ENCODE data around the gene MED26.

MED26 gene

DNA sequence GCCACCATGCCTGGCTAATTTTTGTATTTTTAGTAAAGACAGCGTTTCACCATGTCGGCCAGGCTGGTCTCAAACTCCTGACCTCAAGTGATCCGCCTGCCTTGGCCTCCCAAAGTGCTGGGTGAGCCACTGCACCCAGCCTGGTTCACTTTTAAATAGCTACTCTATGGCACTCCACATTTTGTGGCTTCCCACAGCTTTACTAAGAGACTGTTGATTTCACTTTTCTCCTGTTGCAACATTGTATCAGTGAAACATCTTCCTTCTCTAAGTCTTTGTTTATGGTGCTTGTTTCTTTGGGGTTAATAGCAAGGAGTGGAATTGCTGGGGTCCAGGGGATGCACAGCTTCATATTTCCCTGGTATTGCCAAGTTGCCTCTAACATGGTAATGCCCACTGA is 45.2 kb upstream of the MED26 start (continued):
- TF ChIP-seq ZSCAN30 (tag by site-specific recombination; IDR thresholded peaks at IDR 0.05) (no peak), ZNF155 (tag by site-specific recombination; IDR thresholded peaks at IDR 0.05) (no peak), ZBTB7A (tag by site-specific recombination; IDR thresholded peaks at IDR 0.05; ENCODE audit: low read depth) (no peak), ZNF223 (tag by site-specific recombination; IDR thresholded peaks at IDR 0.05) (no peak), EGR2 (tag by site-specific recombination; IDR thresholded peaks at IDR 0.05; ENCODE audit: low read depth) (no peak), ZNF530 (tag by site-specific recombination; IDR thresholded peaks at IDR 0.05; ENCODE audit: low read depth) (no peak), ZNF701 (tag by site-specific recombination; IDR thresholded peaks at IDR 0.05) (no peak), ZNF341 (tag by site-specific recombination; IDR thresholded peaks at IDR 0.05; ENCODE audit: low read depth) (no peak), ZNF792 (tag by site-specific recombination; IDR thresholded peaks at IDR 0.05) (no peak)
- TF ChIP-seq, protein P1, sequence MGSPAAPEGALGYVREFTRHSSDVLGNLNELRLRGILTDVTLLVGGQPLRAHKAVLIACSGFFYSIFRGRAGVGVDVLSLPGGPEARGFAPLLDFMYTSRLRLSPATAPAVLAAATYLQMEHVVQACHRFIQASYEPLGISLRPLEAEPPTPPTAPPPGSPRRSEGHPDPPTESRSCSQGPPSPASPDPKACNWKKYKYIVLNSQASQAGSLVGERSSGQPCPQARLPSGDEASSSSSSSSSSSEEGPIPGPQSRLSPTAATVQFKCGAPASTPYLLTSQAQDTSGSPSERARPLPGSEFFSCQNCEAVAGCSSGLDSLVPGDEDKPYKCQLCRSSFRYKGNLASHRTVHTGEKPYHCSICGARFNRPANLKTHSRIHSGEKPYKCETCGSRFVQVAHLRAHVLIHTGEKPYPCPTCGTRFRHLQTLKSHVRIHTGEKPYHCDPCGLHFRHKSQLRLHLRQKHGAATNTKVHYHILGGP (tag by site-specific recombination; IDR thresholded peaks at IDR 0.05): no peak
- TF ChIP-seq, protein P2, sequence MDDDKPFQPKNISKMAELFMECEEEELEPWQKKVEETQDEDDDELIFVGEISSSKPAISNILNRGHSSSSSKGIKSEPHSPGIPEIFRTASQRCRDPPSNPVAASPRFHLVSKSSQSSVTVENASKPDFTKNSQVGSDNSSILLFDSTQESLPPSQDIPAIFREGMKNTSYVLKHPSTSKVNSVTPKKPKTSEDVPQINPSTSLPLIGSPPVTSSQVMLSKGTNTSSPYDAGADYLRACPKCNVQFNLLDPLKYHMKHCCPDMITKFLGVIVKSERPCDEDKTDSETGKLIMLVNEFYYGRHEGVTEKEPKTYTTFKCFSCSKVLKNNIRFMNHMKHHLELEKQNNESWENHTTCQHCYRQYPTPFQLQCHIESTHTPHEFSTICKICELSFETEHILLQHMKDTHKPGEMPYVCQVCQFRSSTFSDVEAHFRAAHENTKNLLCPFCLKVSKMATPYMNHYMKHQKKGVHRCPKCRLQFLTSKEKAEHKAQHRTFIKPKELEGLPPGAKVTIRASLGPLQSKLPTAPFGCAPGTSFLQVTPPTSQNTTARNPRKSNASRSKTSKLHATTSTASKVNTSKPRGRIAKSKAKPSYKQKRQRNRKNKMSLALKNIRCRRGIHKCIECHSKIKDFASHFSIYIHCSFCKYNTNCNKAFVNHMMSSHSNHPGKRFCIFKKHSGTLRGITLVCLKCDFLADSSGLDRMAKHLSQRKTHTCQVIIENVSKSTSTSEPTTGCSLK (tag by site-specific recombination; IDR thresholded peaks at IDR 0.05): no peak

DNA sequence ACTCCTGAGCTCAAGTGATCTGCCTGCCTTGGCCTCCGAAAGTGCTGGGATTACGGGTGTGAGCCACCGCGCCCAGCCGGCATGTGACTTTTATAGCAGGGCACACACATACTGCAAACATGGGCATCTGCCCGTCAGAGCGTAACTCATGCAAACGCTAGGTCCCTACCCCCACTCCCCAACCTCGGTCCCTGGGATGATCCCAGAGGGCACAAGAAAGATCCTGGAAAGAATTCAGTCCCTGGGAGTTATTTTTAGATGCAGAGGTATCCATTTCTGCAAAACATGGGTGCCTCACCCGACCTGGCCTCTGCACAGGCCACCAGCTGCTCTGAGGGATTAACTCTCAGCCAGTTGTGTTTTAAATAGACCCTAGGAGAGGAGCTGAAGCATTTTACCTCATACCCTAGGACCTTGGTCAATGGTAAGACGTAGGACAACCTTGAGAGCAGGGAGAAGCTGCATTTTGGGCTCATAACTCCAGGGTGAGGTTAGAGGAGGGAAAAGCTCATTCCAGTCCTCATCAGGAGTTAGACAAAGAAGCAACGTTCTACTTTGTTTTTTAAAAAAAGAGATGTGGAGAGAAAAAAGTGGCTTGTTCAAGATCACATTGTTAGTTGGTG is 43.8 kb upstream of the MED26 start:
- Histone ChIP-seq H3K4me1 (ENCODE audit: control insufficient read depth, insufficient read depth, low read length) (no peaks in the 10 kb centered on the region), H3K9me3 (ENCODE audit: control insufficient read depth, insufficient read depth, low read depth, low read length) (no peaks in the 10 kb centered on the region), H3K36me3 (ENCODE audit: control insufficient read depth in 2 of 2, insufficient read depth in 1 of 2, low read length in 2 of 2) (no peaks in the 10 kb centered on the region), H3K27ac (ENCODE audit: extremely low read depth, low read depth, low read length) (no peak overlapping the region), H3K4me3 (ENCODE audit: low read depth, low read length) (no peak overlapping the region)
- ChIA-PET POLR2A (interaction anchor here (0.9 kb wide), 1 partner anchor 10 kb away, joined by 3 read pairs; the partner anchor contains the start of gene TMEM38A), CTCF (no interaction called here)
- TF ChIP-seq, protein P3, sequence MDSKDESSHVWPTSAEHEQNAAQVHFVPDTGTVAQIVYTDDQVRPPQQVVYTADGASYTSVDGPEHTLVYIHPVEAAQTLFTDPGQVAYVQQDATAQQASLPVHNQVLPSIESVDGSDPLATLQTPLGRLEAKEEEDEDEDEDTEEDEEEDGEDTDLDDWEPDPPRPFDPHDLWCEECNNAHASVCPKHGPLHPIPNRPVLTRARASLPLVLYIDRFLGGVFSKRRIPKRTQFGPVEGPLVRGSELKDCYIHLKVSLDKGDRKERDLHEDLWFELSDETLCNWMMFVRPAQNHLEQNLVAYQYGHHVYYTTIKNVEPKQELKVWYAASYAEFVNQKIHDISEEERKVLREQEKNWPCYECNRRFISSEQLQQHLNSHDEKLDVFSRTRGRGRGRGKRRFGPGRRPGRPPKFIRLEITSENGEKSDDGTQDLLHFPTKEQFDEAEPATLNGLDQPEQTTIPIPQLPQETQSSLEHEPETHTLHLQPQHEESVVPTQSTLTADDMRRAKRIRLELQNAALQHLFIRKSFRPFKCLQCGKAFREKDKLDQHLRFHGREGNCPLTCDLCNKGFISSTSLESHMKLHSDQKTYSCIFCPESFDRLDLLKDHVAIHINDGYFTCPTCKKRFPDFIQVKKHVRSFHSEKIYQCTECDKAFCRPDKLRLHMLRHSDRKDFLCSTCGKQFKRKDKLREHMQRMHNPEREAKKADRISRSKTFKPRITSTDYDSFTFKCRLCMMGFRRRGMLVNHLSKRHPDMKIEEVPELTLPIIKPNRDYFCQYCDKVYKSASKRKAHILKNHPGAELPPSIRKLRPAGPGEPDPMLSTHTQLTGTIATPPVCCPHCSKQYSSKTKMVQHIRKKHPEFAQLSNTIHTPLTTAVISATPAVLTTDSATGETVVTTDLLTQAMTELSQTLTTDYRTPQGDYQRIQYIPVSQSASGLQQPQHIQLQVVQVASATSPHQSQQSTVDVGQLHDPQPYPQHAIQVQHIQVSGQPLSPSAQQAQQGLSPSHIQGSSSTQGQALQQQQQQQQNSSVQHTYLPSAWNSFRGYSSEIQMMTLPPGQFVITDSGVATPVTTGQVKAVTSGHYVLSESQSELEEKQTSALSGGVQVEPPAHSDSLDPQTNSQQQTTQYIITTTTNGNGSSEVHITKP (tag by site-specific recombination; IDR thresholded peaks at IDR 0.05): no peak
- no peak for TF ChIP-seq ZNF266 (tag by site-specific recombination; IDR thresholded peaks at IDR 0.05; ENCODE audit: low read depth)
- no peak for TF ChIP-seq HOXC10 (CRISPR knock-in tag; IDR thresholded peaks at IDR 0.05)
- no peak for TF ChIP-seq KLF9 (tag by site-specific recombination; IDR thresholded peaks at IDR 0.05; ENCODE audit: low read depth)
- TF ChIP-seq SP3 (tag by site-specific recombination; IDR thresholded peaks at IDR 0.05): no peak
- TF ChIP-seq, protein P4, sequence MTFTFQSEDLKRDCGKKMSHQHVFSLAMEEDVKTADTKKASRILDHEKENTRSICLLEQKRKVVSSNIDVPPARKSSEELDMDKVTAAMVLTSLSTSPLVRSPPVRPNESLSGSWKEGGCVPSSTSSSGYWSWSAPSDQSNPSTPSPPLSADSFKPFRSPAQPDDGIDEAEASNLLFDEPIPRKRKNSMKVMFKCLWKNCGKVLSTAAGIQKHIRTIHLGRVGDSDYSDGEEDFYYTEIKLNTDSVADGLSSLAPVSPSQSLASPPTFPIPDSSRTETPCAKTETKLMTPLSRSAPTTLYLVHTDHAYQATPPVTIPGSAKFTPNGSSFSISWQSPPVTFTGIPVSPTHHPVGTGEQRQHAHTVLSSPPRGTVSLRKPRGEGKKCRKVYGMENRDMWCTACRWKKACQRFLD (tag by site-specific recombination; IDR thresholded peaks at IDR 0.05): no peak

All from HEK293 (cell line).